ENCODE measurements around the gene OR52A5. TPM values are rescaled to one million over a fixed set of nuclear protein-coding genes. Genes with fewer than 3 reads are reported as not detected.
A peak's percentile ranks its signal among the peaks of the same experiment; 100 is the strongest.

The OR52A5 gene
- total RNA-seq, 3 donors from 2014 or later = not detected

- ATAC-seq (no peak), DNase-seq (no peak)
- H3K27me3 Mint-ChIP-seq (ENCODE audit: low read depth) = peaks cover 4% of the 10 kb centered on the region
- H3K4me3 Mint-ChIP-seq = no peak overlapping the region
- no peaks in the 10 kb centered on the region for H3K36me3 Mint-ChIP-seq (ENCODE audit: insufficient read depth)
- no peaks in the 10 kb centered on the region for H3K9me3 Mint-ChIP-seq
- no peaks in the 10 kb centered on the region for H3K4me1 Mint-ChIP-seq (ENCODE audit: low read depth)
Observed at GRCh38 chr11:5131584-5132335, 6.4 kb downstream of the OR52A5 start.

- H3K4me1 Mint-ChIP-seq (ENCODE audit: low read depth) = no peaks in the 10 kb centered on the region
- H3K4me3 Mint-ChIP-seq = no peak overlapping the region
- no peaks in the 10 kb centered on the region for H3K36me3 Mint-ChIP-seq (ENCODE audit: insufficient read depth)
- ATAC-seq (no peak), DNase-seq (no peak)
- H3K27me3 Mint-ChIP-seq (ENCODE audit: low read depth) = peaks cover 4% of the 10 kb centered on the region
- H3K9me3 Mint-ChIP-seq = no peaks in the 10 kb centered on the region
Observed at GRCh38 chr11:5129457-5129877, 8.7 kb downstream of the OR52A5 start.

- peaks cover 8% of the 10 kb centered on the region for H3K27me3 Mint-ChIP-seq (ENCODE audit: low read depth)
- H3K4me1 Mint-ChIP-seq (ENCODE audit: low read depth) = no peaks in the 10 kb centered on the region
- DNase-seq = no peak
- ATAC-seq = no peak
- H3K4me3 Mint-ChIP-seq = no peak overlapping the region
- H3K36me3 Mint-ChIP-seq (ENCODE audit: insufficient read depth) = no peaks in the 10 kb centered on the region
- no peaks in the 10 kb centered on the region for H3K9me3 Mint-ChIP-seq
Observed at GRCh38 chr11:5124891-5125620, 13.1 kb downstream of the OR52A5 start.

GRCh38 chr11:5123802-5124521, 14.2 kb downstream of the OR52A5 start:
- H3K4me3 Mint-ChIP-seq = no peak overlapping the region
- H3K9me3 Mint-ChIP-seq = no peaks in the 10 kb centered on the region
- DNase-seq = peak; percentile 5
- ATAC-seq = peak; percentile 43 to 63
- H3K36me3 Mint-ChIP-seq (ENCODE audit: insufficient read depth) = no peaks in the 10 kb centered on the region
- peaks cover 6% of the 10 kb centered on the region for H3K27me3 Mint-ChIP-seq (ENCODE audit: low read depth)
- no peaks in the 10 kb centered on the region for H3K4me1 Mint-ChIP-seq (ENCODE audit: low read depth)

- Mint-ChIP-seq H3K27me3 (ENCODE audit: low read depth) (peaks cover 11% of the 10 kb centered on the region), H3K9me3 (no peaks in the 10 kb centered on the region), H3K36me3 (ENCODE audit: insufficient read depth) (no peaks in the 10 kb centered on the region), H3K4me1 (ENCODE audit: low read depth) (no peaks in the 10 kb centered on the region), H3K4me3 (no peak overlapping the region)
- ATAC-seq (no peak), DNase-seq (no peak)
Observed at GRCh38 chr11:5118893-5119292, 19.3 kb downstream of the OR52A5 start.

GRCh38 chr11:5117588-5117987, 20.6 kb downstream of the OR52A5 start:
- H3K9me3 Mint-ChIP-seq = no peaks in the 10 kb centered on the region
- no peak overlapping the region for H3K4me3 Mint-ChIP-seq
- H3K27me3 Mint-ChIP-seq (ENCODE audit: low read depth) = peaks cover 11% of the 10 kb centered on the region
- DNase-seq (no peak), ATAC-seq (no peak)
- H3K36me3 Mint-ChIP-seq (ENCODE audit: insufficient read depth) = no peaks in the 10 kb centered on the region
- H3K4me1 Mint-ChIP-seq (ENCODE audit: low read depth) = no peaks in the 10 kb centered on the region

GRCh38 chr11:5115339-5115738, 22.8 kb downstream of the OR52A5 start:
- Mint-ChIP-seq H3K4me3 (no peak overlapping the region), H3K36me3 (ENCODE audit: insufficient read depth) (no peaks in the 10 kb centered on the region), H3K27me3 (ENCODE audit: low read depth) (peaks cover 12% of the 10 kb centered on the region), H3K9me3 (no peaks in the 10 kb centered on the region), H3K4me1 (ENCODE audit: low read depth) (no peaks in the 10 kb centered on the region)
- no peak for ATAC-seq
- DNase-seq = no peak

- DNase-seq (no peak), ATAC-seq (no peak)
- Mint-ChIP-seq H3K4me1 (ENCODE audit: low read depth) (no peaks in the 10 kb centered on the region), H3K9me3 (no peaks in the 10 kb centered on the region), H3K4me3 (no peak overlapping the region), H3K36me3 (ENCODE audit: insufficient read depth) (no peaks in the 10 kb centered on the region), H3K27me3 (ENCODE audit: low read depth) (peaks cover 7% of the 10 kb centered on the region)
Observed at GRCh38 chr11:5107285-5107684, 30.9 kb downstream of the OR52A5 start.

GRCh38 chr11:5103066-5103465, 35.1 kb downstream of the OR52A5 start:
- no peaks in the 10 kb centered on the region for H3K4me1 Mint-ChIP-seq (ENCODE audit: low read depth)
- H3K27me3 Mint-ChIP-seq (ENCODE audit: low read depth) = peaks cover 10% of the 10 kb centered on the region
- no peak overlapping the region for H3K4me3 Mint-ChIP-seq
- no peaks in the 10 kb centered on the region for H3K36me3 Mint-ChIP-seq (ENCODE audit: insufficient read depth)
- H3K9me3 Mint-ChIP-seq = no peaks in the 10 kb centered on the region
- ATAC-seq = no peak
- no peak for DNase-seq

- no peak overlapping the region for H3K4me3 Mint-ChIP-seq
- H3K4me1 Mint-ChIP-seq (ENCODE audit: low read depth) = no peaks in the 10 kb centered on the region
- ATAC-seq = no peak
- no peaks in the 10 kb centered on the region for H3K36me3 Mint-ChIP-seq (ENCODE audit: insufficient read depth)
- DNase-seq = no peak
- peaks cover 10% of the 10 kb centered on the region for H3K27me3 Mint-ChIP-seq (ENCODE audit: low read depth)
- no peaks in the 10 kb centered on the region for H3K9me3 Mint-ChIP-seq
Observed at GRCh38 chr11:5102246-5102645, 35.9 kb downstream of the OR52A5 start.

GRCh38 chr11:5096011-5096410, 42.1 kb downstream of the OR52A5 start:
- H3K4me3 Mint-ChIP-seq = no peak overlapping the region
- H3K27me3 Mint-ChIP-seq (ENCODE audit: low read depth) = peaks cover 3% of the 10 kb centered on the region
- H3K4me1 Mint-ChIP-seq (ENCODE audit: low read depth) = no peaks in the 10 kb centered on the region
- ATAC-seq = no peak
- no peaks in the 10 kb centered on the region for H3K36me3 Mint-ChIP-seq (ENCODE audit: insufficient read depth)
- H3K9me3 Mint-ChIP-seq = no peaks in the 10 kb centered on the region
- DNase-seq = no peak

GRCh38 chr11:5092821-5093585, 45.2 kb downstream of the OR52A5 start:
- no peaks in the 10 kb centered on the region for H3K36me3 Mint-ChIP-seq (ENCODE audit: insufficient read depth)
- H3K4me3 Mint-ChIP-seq = no peak overlapping the region
- H3K27me3 Mint-ChIP-seq (ENCODE audit: low read depth) = no peaks in the 10 kb centered on the region
- H3K9me3 Mint-ChIP-seq = no peaks in the 10 kb centered on the region
- ATAC-seq (no peak), DNase-seq (no peak)
- H3K4me1 Mint-ChIP-seq (ENCODE audit: low read depth) = no peaks in the 10 kb centered on the region

GRCh38 chr11:5090668-5091067, 47.5 kb downstream of the OR52A5 start:
- no peaks in the 10 kb centered on the region for H3K9me3 Mint-ChIP-seq
- H3K36me3 Mint-ChIP-seq (ENCODE audit: insufficient read depth) = no peaks in the 10 kb centered on the region
- DNase-seq (no peak), ATAC-seq (no peak)
- no peaks in the 10 kb centered on the region for H3K4me1 Mint-ChIP-seq (ENCODE audit: low read depth)
- no peak overlapping the region for H3K4me3 Mint-ChIP-seq
- no peaks in the 10 kb centered on the region for H3K27me3 Mint-ChIP-seq (ENCODE audit: low read depth)

GRCh38 chr11:5088556-5088955, 49.6 kb downstream of the OR52A5 start:
- H3K36me3 Mint-ChIP-seq (ENCODE audit: insufficient read depth) = no peaks in the 10 kb centered on the region
- ATAC-seq = no peak
- no peak overlapping the region for H3K4me3 Mint-ChIP-seq
- H3K4me1 Mint-ChIP-seq (ENCODE audit: low read depth) = no peaks in the 10 kb centered on the region
- no peak for DNase-seq
- no peaks in the 10 kb centered on the region for H3K9me3 Mint-ChIP-seq
- H3K27me3 Mint-ChIP-seq (ENCODE audit: low read depth) = no peaks in the 10 kb centered on the region
